ENCODE data around the gene IL3.
"Not testable (repeated sequence)": the region's sequence is repeated elsewhere in the genome, so short reads cannot be mapped to it uniquely, and the experiment has no call there.

Gene IL3

GRCh38 chr5:132104556-132104955 is 44.1 kb downstream of the IL3 start:
- Histone ChIP-seq H2AFZ (ENCODE audit: low read length, unreplicated experiment) (no peak overlapping the region), H3K79me2 (ENCODE audit: control insufficient read depth, insufficient read depth, low read length, unreplicated experiment) (no peaks in the 10 kb centered on the region), H3K4me3 (ENCODE audit: low read depth, low read length) (no peak overlapping the region), H3K27ac (ENCODE audit: low read depth, low read length) (0 out of 2 replicates have a peak overlapping the region, but pooled peaks have one; percentile 43), H3K27me3 (ENCODE audit: insufficient read depth, low read length) (no peaks in the 10 kb centered on the region), H3K36me3 (ENCODE audit: insufficient read depth, low read length) (no peaks in the 10 kb centered on the region), H3K4me1 (ENCODE audit: control insufficient read depth, insufficient read depth, low read length, unreplicated experiment) (peaks cover 30% of the 10 kb centered on the region)

GRCh38 chr5:132105688-132106087 is 45.2 kb downstream of the IL3 start:
- H3K79me2 ChIP-seq (ENCODE audit: control insufficient read depth, insufficient read depth, low read length, unreplicated experiment), result no peaks in the 10 kb centered on the region
- no peaks in the 10 kb centered on the region for H3K36me3 ChIP-seq (ENCODE audit: insufficient read depth, low read length)
- no peak overlapping the region for H2AFZ ChIP-seq (ENCODE audit: low read length, unreplicated experiment)
- peaks cover 30% of the 10 kb centered on the region for H3K4me1 ChIP-seq (ENCODE audit: control insufficient read depth, insufficient read depth, low read length, unreplicated experiment)
- no peak overlapping the region for H3K4me3 ChIP-seq (ENCODE audit: low read depth, low read length)
- H3K27ac ChIP-seq (ENCODE audit: low read depth, low read length), result no peak overlapping the region
- no peaks in the 10 kb centered on the region for H3K27me3 ChIP-seq (ENCODE audit: insufficient read depth, low read length)

DNA sequence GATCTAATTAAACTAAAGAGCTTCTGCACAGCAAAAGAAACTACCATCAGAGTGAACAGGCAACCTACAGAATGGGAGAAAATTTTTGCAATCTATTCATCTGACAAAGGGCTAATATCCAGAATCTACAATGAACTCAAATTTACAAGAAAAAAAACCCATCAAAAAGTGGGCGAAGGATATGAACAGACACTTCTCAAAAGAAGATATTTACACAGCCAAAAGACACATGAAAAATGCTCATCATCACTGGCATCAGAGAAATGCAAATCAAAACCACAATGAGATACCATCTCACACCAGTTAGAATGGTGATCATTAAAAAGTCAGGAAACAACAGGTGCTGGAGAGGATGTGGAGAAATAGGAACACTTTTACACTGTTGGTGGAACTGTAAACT is 48.0 kb downstream of the IL3 start:
- H3K36me3 ChIP-seq (ENCODE audit: insufficient read depth, low read length); H3K4me3 ChIP-seq (ENCODE audit: low read depth, low read length); H3K79me2 ChIP-seq (ENCODE audit: control insufficient read depth, insufficient read depth, low read length, unreplicated experiment); H3K27me3 ChIP-seq (ENCODE audit: insufficient read depth, low read length); H3K27ac ChIP-seq (ENCODE audit: low read depth, low read length); H2AFZ ChIP-seq (ENCODE audit: low read length, unreplicated experiment): not testable (repeated sequence)
- peaks cover 14% of the 10 kb centered on the region for H3K4me1 ChIP-seq (ENCODE audit: control insufficient read depth, insufficient read depth, low read length, unreplicated experiment)

- H3K27me3 ChIP-seq (ENCODE audit: insufficient read depth, low read length); H2AFZ ChIP-seq (ENCODE audit: low read length, unreplicated experiment); H3K4me3 ChIP-seq (ENCODE audit: low read depth, low read length); H3K36me3 ChIP-seq (ENCODE audit: insufficient read depth, low read length); H3K27ac ChIP-seq (ENCODE audit: low read depth, low read length); H3K79me2 ChIP-seq (ENCODE audit: control insufficient read depth, insufficient read depth, low read length, unreplicated experiment): not testable (repeated sequence)
- H3K4me1 ChIP-seq (ENCODE audit: control insufficient read depth, insufficient read depth, low read length, unreplicated experiment), result peaks cover 10% of the 10 kb centered on the region
Observed at GRCh38 chr5:132108957-132109356, 48.5 kb downstream of the IL3 start.

DNA sequence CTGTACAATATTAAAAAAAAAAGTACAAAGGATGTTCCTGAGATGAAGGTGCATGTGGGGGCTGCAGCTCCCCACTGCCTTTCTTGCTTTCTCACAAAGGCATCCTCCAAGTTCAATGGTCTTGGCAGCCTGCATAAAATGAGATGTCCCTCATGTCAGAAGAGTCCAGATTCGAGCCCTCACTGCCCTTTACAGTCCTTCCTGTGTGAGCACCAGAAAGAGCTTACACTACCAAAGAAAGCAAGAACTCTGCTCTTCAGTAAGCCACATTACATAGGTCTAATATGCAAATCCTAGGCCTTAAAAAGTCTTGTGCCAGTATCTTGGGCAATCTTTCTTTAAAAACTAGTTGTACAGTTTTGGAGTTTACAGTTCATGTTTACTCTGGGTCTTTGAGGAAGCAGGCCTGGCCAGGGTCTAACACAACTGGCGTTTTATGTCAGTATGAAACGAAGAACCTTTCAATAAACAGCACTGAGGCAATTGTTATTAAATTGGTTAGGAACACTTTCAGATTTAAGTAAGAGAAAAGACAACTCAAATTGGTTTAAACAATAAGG is 49.1 kb downstream of the IL3 start:
- Histone ChIP-seq H3K27ac (ENCODE audit: low read depth, low read length) (no peak overlapping the region), H3K79me2 (ENCODE audit: control insufficient read depth, insufficient read depth, low read length, unreplicated experiment) (no peaks in the 10 kb centered on the region), H3K4me1 (ENCODE audit: control insufficient read depth, insufficient read depth, low read length, unreplicated experiment) (peaks cover 4% of the 10 kb centered on the region), H3K36me3 (ENCODE audit: insufficient read depth, low read length) (no peaks in the 10 kb centered on the region), H3K4me3 (ENCODE audit: low read depth, low read length) (no peak overlapping the region), H2AFZ (ENCODE audit: low read length, unreplicated experiment) (no peak overlapping the region), H3K27me3 (ENCODE audit: insufficient read depth, low read length) (no peaks in the 10 kb centered on the region)

GRCh38 chr5:132110195-132110594 is 49.7 kb downstream of the IL3 start:
- no peaks in the 10 kb centered on the region for H3K36me3 ChIP-seq (ENCODE audit: insufficient read depth, low read length)

GRCh38 chr5:132110930-132111329 is 50.5 kb downstream of the IL3 start:
- no peaks in the 10 kb centered on the region for H3K79me2 ChIP-seq (ENCODE audit: control insufficient read depth, insufficient read depth, low read length, unreplicated experiment)
- no peaks in the 10 kb centered on the region for H3K4me1 ChIP-seq (ENCODE audit: control insufficient read depth, insufficient read depth, low read length, unreplicated experiment)
- no peak overlapping the region for H3K4me3 ChIP-seq (ENCODE audit: low read depth, low read length)

More at GRCh38 chr5:132110195-132110594, 49.7 kb downstream of the IL3 start:
- no peak overlapping the region for H3K27ac ChIP-seq (ENCODE audit: low read depth, low read length)
- H3K4me1 ChIP-seq (ENCODE audit: control insufficient read depth, insufficient read depth, low read length, unreplicated experiment), result no peaks in the 10 kb centered on the region
- H3K27me3 ChIP-seq (ENCODE audit: insufficient read depth, low read length), result no peaks in the 10 kb centered on the region
- no peak overlapping the region for H2AFZ ChIP-seq (ENCODE audit: low read length, unreplicated experiment)
- H3K79me2 ChIP-seq (ENCODE audit: control insufficient read depth, insufficient read depth, low read length, unreplicated experiment), result no peaks in the 10 kb centered on the region
- no peak overlapping the region for H3K4me3 ChIP-seq (ENCODE audit: low read depth, low read length)

DNA sequence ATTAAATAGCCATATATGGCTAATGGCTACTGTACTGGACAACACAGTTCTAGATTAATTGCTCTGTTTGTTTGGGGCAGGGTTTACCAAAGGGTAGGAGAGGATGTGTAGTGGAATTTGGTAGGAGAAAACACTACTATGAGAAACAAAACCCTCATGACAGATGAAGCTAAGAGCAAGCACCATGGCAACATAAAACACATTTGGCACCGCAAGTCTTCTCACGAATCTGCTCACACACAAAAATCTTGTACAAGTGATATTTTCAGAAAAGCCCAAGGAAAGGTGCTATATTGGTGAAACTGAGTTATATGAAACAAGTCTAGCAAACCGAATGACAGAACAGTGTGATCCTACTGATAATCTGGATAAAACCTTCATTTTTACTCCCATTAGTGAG is 51.7 kb downstream of the IL3 start:
- Histone ChIP-seq H3K4me1 (ENCODE audit: control insufficient read depth, insufficient read depth, low read length, unreplicated experiment) (no peaks in the 10 kb centered on the region), H3K27me3 (ENCODE audit: insufficient read depth, low read length) (no peaks in the 10 kb centered on the region), H2AFZ (ENCODE audit: low read length, unreplicated experiment) (no peak overlapping the region), H3K27ac (ENCODE audit: low read depth, low read length) (no peak overlapping the region), H3K79me2 (ENCODE audit: control insufficient read depth, insufficient read depth, low read length, unreplicated experiment) (no peaks in the 10 kb centered on the region), H3K4me3 (ENCODE audit: low read depth, low read length) (no peak overlapping the region), H3K36me3 (ENCODE audit: insufficient read depth, low read length) (no peaks in the 10 kb centered on the region)

More at GRCh38 chr5:132110930-132111329, 50.5 kb downstream of the IL3 start:
- Histone ChIP-seq H3K27me3 (ENCODE audit: insufficient read depth, low read length) (no peaks in the 10 kb centered on the region), H2AFZ (ENCODE audit: low read length, unreplicated experiment) (no peak overlapping the region), H3K27ac (ENCODE audit: low read depth, low read length) (no peak overlapping the region), H3K36me3 (ENCODE audit: insufficient read depth, low read length) (no peaks in the 10 kb centered on the region)

All from ACC112 (cell line).